Ureter (tissue), 1 donor: Measurements from ENCODE around the gene OLAH. TPM values are rescaled to one million over a fixed set of nuclear protein-coding genes. Genes with fewer than 3 reads are reported as not detected.

Experiments used
- DNase-seq: peaks from one replicate; pipeline ENCODE4 v3.0.0-alpha.2; 2020; ENCODE audit warnings: low spot score
- total RNA-seq: library from RNA; stranded (reverse); gene quantifications from one replicate; pipeline ENCODE4 v1.2.4, GENCODE V29; 2023
- donor health status: DM: yes; HTN: yes; CAD: no.

The OLAH gene
- total RNA-seq, 1 donor from 2014 or later: not detected

- no peak for DNase-seq
These were observed 25.5 kb downstream of the OLAH start for GRCh38 chr10:15069230-15069629.

- no peak for DNase-seq
These were observed 28.6 kb downstream of the OLAH start for GRCh38 chr10:15072358-15072757.

GRCh38 chr10:15075421-15075820, 31.7 kb downstream of the OLAH start:
- no peak for DNase-seq

- no peak for DNase-seq
These were observed 40.1 kb downstream of the OLAH start for GRCh38 chr10:15083674-15084501.

GRCh38 chr10:15084502-15084922, 40.8 kb downstream of the OLAH start:
- peak; percentile 74 for DNase-seq

GRCh38 chr10:15088428-15089261, 44.9 kb downstream of the OLAH start, which contains the start of gene ACBD7:
TSS of gene ACBD7 (minus strand) at chr10:15088776. CDS start at chr10:15088728, 48 bp downstream.
- DNase-seq: peak; percentile 67

GRCh38 chr10:15091418-15091817, 47.7 kb downstream of the OLAH start:
- DNase-seq: no peak

GRCh38 chr10:15092855-15093408, 49.2 kb downstream of the OLAH start:
- no peak for DNase-seq

GRCh38 chr10:15096661-15097010, 52.9 kb downstream of the OLAH start:
- no peak for DNase-seq

GRCh38 chr10:15097011-15097812, 53.5 kb downstream of the OLAH start, which contains the start of gene RPP38:
TSS of gene RPP38 (plus strand) at chr10:15097355. CDS start at chr10:15103315, 5,960 bp downstream.
- DNase-seq: peak; percentile 97

- no peak for DNase-seq
These were observed 56.1 kb downstream of the OLAH start for GRCh38 chr10:15099886-15100285.

- DNase-seq: no peak
These were observed 59.8 kb downstream of the OLAH start for GRCh38 chr10:15103513-15103912.

- DNase-seq: peak; percentile 61
These were observed 62.7 kb downstream of the OLAH start for GRCh38 chr10:15106352-15107013.

GRCh38 chr10:15112657-15113056, 68.9 kb downstream of the OLAH start:
- no peak for DNase-seq

- DNase-seq: no peak
These were observed 70.0 kb downstream of the OLAH start for GRCh38 chr10:15113766-15114165.

- no peak for DNase-seq
These were observed 72.5 kb downstream of the OLAH start for GRCh38 chr10:15116225-15116624.

- no peak for DNase-seq
These were observed 74.9 kb downstream of the OLAH start for GRCh38 chr10:15118615-15119014.

GRCh38 chr10:15120523-15120922, 76.8 kb downstream of the OLAH start:
- no peak for DNase-seq

- DNase-seq: no peak
These were observed 78.0 kb downstream of the OLAH start for GRCh38 chr10:15121707-15122106.

- DNase-seq: no peak
These were observed 78.8 kb downstream of the OLAH start for GRCh38 chr10:15122477-15123030.
